HG03175 (cell line): ENCODE measurements around the gene UBE2E2.

Experiments
- ATAC-seq: cut with Tn5 transposase; IDR thresholded peaks from one replicate; pipeline ENCODE4 v1.9.1; 2021; ENCODE audit warnings: mild to moderate bottlenecking, moderate library complexity; ENCODE audit not compliant: unreplicated experiment

Gene UBE2E2

DNA sequence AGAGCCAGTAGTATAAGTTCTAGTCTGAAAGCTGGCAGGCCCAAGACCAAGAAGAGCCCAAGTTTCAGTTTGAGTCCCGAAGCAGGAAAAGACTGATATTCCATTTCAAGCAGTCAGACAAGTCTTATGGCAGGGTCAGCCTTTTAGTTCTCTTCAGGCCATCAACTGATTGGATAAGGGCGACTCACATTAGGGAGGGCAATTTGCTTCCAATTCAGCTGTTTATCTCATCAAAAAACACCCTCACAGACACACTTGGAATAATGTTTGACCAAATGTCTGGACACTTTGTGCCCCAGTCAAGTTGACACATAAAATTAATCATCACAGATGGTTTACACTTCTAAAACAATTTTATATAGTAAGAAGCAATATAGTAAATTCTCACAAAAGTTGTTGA, 69.7 kb downstream of the UBE2E2 start:
- ATAC-seq: no peak

GRCh38 chr3:23275061-23275460, 71.9 kb downstream of the UBE2E2 start:
- no peak for ATAC-seq

DNA sequence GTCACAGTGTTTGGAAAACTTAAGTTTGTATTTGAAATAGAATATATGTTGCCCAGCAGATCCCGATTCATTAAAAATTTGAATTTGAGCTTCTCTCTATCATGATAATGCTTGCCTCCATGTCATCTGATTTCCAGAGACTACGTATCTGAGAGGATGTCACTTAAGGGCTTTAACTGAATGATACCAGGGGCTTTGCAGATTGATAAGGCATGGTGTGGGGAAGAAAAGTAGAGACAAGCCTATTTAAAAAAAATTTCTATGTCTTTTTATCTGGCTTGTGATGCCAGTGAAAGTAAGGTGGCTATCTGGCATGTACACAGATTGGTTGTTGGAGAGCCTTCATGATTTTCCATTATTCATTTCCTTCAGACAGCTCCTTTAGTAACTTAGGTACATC, 72.7 kb downstream of the UBE2E2 start:
- ATAC-seq: no peak

GRCh38 chr3:23276913-23277658, 74.0 kb downstream of the UBE2E2 start:
- ATAC-seq: no peak

DNA sequence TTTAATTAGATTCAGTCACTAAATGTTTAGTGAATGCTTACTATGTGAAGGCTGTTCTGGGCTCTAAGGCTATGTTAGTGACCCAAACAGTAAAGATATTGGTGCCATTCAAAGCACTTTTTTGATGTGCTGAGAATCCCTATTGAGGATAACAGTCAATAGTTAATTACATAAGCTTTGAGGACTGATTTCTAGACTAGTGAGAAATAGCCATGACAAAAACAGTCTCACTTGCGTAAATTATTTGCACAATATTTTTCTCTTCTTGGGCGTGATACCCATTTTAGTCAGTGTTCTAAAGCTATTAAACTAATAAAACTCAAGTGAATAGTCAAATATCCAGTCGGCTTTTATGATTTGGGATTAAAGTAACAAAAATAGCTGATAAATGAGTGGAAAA, 74.6 kb downstream of the UBE2E2 start:
- no peak for ATAC-seq

- no peak for ATAC-seq
Observed at GRCh38 chr3:23283625-23284024, 80.5 kb downstream of the UBE2E2 start.

DNA sequence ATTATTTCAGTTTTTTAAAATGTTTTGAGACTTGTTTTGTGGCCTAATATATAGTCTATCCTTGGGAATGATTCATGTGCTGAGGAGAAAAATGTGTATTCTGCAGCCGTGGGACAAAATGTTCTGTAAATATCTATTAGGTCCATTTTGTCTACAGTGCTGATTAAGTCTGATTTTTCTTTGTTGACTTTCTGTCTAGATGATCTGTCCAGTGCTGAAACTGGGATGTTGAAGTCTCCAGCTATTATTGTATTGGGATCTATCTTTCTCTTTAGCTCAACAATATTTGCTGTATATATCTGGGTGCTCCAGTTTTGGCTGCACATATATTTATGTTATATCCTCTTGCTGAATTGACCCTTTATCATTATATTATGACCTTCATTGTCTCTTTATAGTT, 85.2 kb downstream of the UBE2E2 start:
- ATAC-seq: no peak

DNA sequence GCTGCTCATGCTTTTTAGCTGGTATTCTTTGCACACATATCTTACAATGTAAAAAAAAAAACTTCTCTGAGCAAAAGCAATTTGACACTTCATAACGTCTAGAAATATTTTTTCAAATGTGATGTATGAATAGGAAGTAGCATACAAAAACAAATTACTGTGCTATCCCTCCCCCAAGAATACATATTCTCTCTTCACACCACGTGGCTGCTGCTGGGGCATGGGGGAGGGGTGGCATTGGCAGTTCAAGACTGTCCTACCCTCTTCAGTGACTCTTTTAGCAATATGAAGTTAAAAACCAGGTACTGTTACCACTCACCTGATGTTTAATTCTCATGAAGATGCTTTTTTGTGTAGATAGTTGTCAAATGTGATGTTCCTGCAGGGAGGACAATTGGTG, 85.6 kb downstream of the UBE2E2 start:
- ATAC-seq: no peak

DNA sequence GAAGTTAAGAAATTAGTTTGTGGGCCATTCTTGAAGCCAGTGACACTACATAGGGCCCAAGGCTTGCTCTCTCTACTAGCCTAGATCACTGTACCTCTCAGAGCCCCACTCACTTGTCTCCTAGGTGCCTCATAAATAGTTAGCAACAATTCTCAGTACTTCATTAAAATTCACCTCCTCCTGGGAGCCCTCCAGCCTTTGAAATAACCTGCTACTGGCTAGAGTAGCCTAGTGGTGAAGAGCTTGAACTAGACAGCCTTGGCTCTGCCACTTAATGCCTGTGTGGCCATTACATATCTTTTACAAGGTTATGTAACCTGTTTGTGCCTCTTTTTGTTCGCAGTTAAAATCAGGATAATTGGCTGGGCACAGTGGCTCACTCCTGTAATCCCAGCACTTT, 89.3 kb downstream of the UBE2E2 start:
- no peak for ATAC-seq

DNA sequence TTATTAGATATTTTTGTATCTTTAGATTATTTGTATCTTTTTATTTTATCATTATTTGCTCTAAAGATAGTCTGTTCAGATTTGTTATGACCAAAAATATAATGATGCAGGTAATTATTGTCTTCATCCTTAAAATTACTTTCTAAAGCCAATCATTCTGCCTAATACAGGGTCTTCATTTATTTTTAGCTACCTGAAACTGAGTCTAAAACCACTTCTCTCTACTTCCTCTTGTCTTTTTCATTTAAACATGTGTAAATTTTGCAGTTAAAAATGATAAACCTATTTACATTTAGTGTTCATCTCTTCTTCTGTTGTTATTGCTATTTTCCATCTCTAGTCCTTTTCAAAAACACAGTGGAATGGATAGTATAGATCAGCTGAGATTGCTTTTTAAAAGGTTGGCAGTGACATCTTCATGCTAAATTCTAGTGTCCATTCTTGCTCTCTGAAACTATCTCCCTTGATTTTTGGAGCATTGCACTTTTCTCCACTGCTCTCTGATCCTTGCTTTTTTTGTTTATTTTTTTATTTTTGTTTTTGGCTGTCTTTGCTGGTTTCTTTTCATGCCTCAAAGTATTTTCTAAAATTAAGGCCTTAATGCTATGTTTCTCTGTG, 91.8 kb downstream of the UBE2E2 start:
- peak; percentile 83 for ATAC-seq

DNA sequence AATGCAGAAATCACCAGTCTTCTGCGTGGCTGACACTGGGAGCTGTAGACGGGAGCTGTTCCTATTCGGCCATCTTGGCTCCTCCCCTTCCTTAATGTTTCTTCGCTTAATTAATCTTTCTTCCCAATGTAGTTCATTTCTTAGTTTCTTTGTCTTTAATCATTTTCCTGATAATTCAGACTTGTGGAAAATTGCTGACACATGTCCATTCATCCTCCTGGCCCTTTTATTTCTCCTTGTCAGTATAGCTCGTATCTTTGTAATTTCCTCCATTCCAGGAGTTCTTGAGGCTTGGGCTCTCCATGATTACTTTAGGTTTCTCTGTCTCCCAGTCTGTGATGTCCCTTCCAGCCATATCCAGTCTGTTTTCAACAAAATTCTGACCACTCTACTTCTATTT, 98.7 kb downstream of the UBE2E2 start:
- ATAC-seq: no peak

DNA sequence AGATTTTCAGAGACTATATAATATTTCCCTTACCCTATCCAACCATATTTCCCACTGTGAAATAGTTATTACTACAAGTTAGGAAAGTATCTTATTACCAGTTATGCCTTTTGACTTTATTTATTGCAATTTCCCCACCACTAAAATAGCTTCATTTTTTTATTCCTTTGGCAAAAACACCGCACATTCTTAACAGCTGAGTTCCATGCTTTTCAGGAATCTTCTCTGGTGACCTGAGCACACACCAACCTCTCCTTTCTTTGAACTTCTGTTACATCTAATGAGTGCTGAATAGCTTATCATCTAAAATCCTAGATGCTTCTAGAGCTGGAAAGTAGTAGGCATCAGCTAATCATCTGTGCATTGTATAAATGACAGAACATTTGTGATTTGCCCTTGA, 99.1 kb downstream of the UBE2E2 start:
- no peak for ATAC-seq

DNA sequence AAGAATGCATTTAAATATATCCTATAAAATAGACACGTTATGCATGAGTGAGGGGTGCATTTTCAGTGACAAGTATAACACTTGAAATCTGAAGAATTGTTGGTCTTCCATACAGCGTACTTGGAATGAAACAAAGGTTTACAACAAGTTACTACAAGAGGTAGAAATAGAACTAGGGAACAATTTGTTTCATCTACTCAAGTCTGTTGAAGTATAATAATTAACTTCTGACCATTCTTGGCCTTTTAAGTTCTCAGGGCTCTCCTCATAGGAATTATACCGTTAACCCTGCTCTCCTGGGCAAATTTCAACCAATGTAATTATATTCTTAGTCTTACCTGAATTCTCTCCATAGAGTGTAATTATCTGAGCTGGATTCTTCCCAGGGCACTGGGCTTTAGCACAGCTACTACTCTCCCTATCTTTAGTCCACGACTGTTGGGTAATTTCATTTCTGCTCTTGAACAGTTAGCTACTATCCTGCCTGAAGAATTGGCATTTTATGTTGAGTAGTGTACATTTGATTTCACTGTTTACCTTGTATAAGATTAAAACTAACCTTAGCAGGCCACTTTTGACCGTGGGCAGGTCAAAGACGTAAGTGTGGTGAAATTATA, 100.6 kb downstream of the UBE2E2 start:
- no peak for ATAC-seq

- ATAC-seq: no peak
Observed at GRCh38 chr3:23304424-23304823, 101.3 kb downstream of the UBE2E2 start.

GRCh38 chr3:23308986-23309625, 106.0 kb downstream of the UBE2E2 start:
- ATAC-seq: no peak

GRCh38 chr3:23312866-23313265, 109.7 kb downstream of the UBE2E2 start:
- ATAC-seq: no peak

DNA sequence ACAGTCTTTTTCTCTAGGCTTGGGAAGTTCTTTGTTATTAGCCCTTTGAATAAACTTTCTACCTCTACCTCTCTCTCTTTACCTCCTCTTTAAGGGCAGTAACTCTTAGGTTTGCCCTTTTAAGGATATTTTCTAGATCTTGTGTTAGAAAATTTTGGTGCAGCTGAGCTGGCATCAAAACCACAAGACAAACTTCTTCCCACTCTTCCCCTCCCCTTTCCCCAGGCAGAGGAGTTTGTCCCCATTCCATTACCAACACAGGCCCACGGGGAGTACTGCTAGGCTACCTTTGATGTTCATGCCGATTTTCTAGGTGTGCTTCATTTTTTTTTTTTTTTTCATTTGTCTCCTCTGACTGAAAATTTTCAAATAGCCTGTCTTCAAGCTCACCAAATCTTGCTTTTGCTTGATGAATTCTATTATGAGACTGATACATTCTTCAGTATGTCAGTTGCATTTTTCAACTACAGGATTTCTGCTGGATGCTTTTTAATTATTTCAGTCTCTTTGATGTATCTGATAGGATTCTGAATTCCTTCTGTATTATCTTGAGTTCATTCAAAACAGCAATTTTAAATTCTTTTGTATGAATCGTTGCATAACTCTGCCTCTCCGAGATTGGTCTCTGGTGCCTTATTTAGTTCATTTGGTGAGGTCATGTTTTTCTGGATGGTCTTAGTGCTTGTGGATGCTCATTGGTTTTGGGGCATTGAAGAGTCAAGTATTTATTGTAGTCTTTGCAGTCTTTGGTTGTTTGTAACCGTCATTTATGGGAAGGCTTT, 112.0 kb downstream of the UBE2E2 start:
- no peak for ATAC-seq

DNA sequence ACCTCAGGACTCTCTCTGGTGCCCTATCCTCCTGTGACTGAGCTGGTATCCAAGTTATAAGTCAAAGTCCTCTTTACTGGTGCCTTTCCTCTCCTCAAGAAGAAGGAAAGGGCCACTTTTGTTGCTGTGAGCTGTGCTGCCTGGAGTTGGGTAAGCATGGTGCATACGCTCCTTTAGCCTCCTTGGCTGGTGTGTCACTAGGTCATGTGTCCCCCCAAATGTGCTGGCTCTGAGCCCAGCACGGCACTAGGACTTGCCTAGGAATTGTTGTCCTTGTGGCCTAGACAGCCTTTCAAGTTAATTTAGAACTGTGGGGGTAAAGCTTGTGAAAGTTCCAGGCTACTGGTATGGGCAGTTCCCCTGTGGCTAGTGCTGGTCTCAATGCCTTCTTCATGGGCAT, 113.8 kb downstream of the UBE2E2 start:
- no peak for ATAC-seq

- no peak for ATAC-seq
Observed at GRCh38 chr3:23319366-23320312, 116.5 kb downstream of the UBE2E2 start.
